AG09309 (cell line): ENCODE measurements around the gene FDXR.

Experiments
- DNase-seq: peaks from one replicate; pipeline ENCODE4 v3.0.0-alpha.2; 2010; ENCODE audit warnings: low read depth
- H3K4me3 ChIP-seq: 2 replicates; pipeline ENCODE4 v1.5.1; 2011; ENCODE audit warnings: mild to moderate bottlenecking, low read depth, low read length, moderate library complexity; ENCODE audit not compliant: control insufficient read depth
- TF ChIP-seq, protein P1 (sequence below): IDR thresholded peaks from 2 replicates; pipeline ENCODE4 v1.5.1; 2011; ENCODE audit warnings: mild to moderate bottlenecking, low read depth, low read length, inconsistent platforms; ENCODE audit not compliant: insufficient read depth, control insufficient read depth; ENCODE audit errors: missing control alignments

The FDXR gene

DNA sequence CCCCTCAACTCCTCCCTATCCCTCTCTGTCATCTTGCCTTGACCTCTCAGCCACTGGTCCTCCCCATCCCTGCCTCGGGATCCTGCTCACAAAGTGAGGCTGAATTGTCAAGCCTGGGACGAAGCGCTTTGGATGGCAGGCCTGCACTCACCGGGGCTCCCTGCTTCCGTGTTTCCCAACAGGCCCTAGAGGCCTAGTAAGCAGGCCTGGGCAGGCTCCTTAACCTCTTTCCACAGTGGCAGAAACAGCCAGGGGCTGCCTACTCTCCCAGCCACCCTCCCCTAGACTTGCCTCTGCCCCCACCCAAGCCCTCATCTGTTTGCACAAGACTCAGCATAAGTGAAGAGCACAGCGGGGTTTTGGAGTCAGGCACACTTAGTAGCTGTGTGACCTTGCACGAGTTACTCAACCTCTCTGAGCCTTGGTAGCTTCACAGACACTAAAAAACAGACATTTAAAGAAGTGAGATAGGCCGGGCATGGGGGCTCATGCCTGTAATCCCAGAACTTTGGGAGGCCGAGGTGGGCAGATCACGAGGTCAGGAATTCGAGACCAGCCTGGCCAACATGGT is 25.7 kb upstream of the FDXR start:
- no peak overlapping the region for H3K4me3 ChIP-seq
- no peak for DNase-seq
- TF ChIP-seq, protein P1, sequence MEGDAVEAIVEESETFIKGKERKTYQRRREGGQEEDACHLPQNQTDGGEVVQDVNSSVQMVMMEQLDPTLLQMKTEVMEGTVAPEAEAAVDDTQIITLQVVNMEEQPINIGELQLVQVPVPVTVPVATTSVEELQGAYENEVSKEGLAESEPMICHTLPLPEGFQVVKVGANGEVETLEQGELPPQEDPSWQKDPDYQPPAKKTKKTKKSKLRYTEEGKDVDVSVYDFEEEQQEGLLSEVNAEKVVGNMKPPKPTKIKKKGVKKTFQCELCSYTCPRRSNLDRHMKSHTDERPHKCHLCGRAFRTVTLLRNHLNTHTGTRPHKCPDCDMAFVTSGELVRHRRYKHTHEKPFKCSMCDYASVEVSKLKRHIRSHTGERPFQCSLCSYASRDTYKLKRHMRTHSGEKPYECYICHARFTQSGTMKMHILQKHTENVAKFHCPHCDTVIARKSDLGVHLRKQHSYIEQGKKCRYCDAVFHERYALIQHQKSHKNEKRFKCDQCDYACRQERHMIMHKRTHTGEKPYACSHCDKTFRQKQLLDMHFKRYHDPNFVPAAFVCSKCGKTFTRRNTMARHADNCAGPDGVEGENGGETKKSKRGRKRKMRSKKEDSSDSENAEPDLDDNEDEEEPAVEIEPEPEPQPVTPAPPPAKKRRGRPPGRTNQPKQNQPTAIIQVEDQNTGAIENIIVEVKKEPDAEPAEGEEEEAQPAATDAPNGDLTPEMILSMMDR = no peak

DNA sequence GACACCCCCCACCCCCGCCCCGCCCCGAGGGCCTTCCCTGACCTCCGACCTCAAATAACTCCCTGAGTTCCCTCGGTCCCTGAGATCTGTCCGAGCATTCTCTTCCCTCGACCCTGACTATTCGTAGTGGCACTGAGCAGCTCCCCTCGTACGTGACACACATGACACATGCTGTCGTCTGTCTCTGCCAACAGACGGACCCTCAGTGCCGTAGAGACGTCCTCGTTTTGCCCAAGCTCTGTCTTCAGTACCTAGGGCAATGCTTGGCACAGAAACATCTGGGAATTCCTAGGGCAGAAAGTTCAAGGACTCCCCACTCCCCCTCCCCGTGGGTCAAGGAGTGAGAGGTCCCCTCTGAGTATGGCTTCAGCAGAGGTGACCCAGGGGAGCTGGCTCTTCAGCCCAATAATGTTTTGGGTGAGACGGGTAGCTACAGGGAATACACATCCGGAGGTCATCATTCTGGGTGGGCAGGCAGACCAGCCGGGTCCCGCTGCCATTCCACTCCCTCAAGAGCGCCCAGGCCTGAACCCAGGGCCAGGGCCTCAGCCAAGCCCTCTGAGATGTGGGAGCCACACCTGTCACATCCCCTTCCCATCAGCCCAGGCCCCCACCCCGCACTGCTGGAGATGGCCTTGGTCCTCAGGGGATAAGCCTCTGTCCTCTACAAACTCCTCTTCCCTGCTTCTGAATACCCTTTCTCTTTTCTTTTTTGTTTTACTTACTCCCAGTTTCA is 21.3 kb upstream of the FDXR start:
- TF ChIP-seq, protein P1 = no peak
- no peak for DNase-seq
- no peak overlapping the region for H3K4me3 ChIP-seq

DNA sequence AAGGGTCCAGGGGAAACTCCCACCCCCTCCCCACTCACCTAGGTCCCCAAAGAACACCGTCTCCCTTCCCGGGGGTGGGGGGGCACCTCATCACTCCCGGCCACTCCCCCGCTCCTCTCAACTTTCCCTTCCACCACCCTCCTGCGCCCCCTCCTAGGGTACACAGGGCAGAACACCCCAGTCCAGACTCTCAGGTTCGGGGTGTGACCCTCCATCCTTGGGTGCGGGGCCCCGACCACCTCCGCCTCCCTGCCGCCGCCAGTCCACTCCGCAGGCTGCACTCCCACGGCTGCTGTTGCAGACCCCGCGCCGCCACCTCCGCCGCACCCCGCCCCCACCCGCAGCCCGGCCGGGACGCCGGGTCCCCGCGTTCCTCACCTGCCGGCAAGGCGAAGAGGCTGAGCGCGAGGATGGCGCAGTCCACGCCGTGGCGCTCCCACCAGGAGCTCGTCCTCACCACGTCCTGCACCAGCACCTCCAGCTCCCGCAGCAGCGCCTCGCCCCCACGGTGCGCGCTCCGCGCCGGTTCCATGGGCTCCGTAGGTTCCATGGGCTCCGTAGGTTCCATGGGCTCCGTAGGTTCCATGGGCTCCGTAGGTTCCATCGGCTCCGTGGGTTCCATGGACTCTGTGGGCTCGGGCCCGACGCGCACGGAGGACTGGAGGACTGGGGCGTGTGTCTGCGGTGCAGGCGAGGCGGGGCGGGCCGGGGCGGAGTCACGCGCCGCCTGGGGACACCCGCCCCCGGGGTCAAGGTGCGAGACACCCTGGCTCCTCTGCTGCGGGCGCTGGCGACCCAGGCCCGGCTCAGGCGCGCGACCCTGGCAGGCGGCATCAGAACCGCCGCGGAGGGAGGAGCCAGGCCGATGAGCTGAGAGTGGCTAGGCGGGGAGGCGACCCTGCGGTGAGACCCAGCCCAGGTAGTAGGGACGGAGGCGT is 20.4 kb upstream of the FDXR start, which contains the start of gene FADS6:
Gene FADS6 (minus strand): TSS at position 660 of the 938 bp plus-strand sequence. CDS start 38 bp downstream, at position 622.
- DNase-seq = no peak
- TF ChIP-seq, protein P1 = no peak
- no peak within 1 kb of the TSS for H3K4me3 ChIP-seq

DNA sequence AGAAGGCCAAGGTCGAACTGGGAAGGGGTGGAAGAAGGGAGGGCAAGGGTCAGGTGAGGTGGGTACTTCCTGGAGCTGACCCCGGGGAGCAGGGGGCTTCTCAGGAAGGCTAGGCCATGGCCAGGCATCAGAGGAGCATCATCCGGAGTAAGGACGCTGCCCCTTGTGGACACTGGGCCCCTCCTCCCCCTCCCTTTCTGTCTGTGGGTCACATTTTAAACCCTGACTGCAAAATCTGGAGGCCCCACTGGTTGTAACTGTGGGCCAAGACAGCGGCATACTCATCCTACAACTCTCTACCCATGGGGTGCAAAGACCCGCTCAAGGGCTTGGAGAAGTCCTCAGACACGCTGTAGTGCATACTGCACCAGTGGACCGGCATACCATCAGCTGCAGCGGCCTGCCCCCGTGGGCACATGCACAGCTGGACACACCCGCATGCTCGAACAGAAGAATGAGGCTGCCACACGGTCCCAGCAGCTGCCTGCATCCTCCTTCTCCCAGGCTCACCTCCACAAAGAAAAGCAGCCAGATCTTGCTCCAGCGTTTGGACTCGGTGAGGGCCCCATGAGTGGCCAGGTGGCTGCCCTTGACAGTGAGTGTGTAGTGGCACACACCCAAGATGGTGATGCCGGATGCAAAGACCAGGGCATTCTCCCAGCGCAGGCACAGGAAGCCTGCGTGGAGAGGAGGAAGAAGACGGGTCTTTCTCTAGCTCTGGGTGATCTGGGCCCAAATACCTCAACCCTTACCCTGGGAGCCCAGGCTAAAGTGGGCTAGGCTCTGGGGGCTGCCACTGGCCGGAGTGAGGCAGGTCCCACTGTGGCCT is 19.4 kb upstream of the FDXR start:
- DNase-seq = no peak
- no peak overlapping the region for H3K4me3 ChIP-seq
- TF ChIP-seq, protein P1 = no peak

DNA sequence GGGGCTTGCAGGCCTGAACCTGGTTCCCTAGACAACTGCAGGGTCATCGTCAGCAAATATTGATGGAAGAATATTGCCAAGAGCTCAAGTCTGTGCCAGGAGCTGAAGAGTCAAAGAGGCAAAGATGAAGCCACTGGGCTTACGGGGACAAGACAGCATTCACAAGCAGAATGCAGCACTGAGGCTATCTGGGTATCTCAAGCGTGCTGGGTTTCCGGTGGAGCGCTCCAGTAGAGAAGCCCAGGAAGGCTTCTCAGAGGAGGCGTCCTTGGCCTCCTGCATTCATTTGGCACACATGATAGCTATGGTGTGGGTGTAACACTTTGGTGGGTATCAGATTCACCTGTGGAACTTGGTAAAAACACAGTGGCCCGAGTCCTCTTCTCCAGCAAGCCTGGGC is 17.8 kb upstream of the FDXR start:
- TF ChIP-seq, protein P1 = no peak
- no peak for DNase-seq
- no peak overlapping the region for H3K4me3 ChIP-seq

DNA sequence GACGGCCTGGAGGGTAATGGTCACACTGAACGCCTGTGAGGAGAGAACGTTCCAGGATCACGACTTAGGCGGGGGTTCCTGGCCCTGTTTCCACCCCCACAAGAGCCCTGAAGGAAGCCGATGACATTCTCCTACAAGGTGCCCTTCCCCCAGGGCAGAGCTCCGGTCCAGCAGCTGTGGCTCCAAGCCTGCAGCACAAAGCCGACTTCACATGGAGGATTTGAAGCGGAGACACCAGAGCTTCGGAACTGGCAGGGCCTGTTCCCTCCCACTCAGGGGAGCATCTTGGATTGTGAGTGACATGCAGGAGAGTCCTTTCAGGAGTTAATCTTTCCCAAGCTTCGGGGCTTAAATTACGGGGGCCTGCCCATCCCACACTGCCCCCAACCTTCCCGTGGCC is 15.7 kb upstream of the FDXR start:
- H3K4me3 ChIP-seq = no peak overlapping the region
- TF ChIP-seq, protein P1 = no peak
- no peak for DNase-seq
